ENCODE measurements around the gene LRP11. TPM values are rescaled to one million over a fixed set of nuclear protein-coding genes. Genes with fewer than 3 reads are reported as not detected.

The LRP11 gene
- polyA plus RNA-seq, 2 of the 4 experiments (the other 2 are of a cell fraction), result 48.9 to 57.7 TPM

Other genes with a start within 250 kb of the LRP11 start
- gene KATNA1, start 215.6 kb downstream of the LRP11 start, polyA plus RNA-seq (2011; rRNA removed), result 20.4 and 27.0 TPM in 2 replicates
- gene KATNA1, start 215.6 kb downstream of the LRP11 start, polyA plus RNA-seq (2017; fragmentation: RNase III; extraction: RNeasy Plus Mini Kit Qiagen cat#74134 plus additional on column Dnase treatment), result 8.8 to 9.4 TPM (median 9.3 TPM) in 3 replicates
- 18.5 and 19.8 TPM in 2 replicates for gene LATS1, start 146.3 kb downstream of the LRP11 start, polyA plus RNA-seq (2011; rRNA removed)
- 6.1 to 6.6 TPM (median 6.2 TPM) in 3 replicates for gene LATS1, start 146.3 kb downstream of the LRP11 start, polyA plus RNA-seq (2017; fragmentation: RNase III; extraction: RNeasy Plus Mini Kit Qiagen cat#74134 plus additional on column Dnase treatment)
- gene NUP43, start 117.8 kb downstream of the LRP11 start, polyA plus RNA-seq (2011; rRNA removed), result 40.3 and 49.5 TPM in 2 replicates
- 19.2 to 21.3 TPM (median 20.0 TPM) in 3 replicates for gene NUP43, start 117.8 kb downstream of the LRP11 start, polyA plus RNA-seq (2017; fragmentation: RNase III; extraction: RNeasy Plus Mini Kit Qiagen cat#74134 plus additional on column Dnase treatment)
- gene PCMT1, start 114.6 kb downstream of the LRP11 start, polyA plus RNA-seq (2011; rRNA removed), result 89.5 and 99.3 TPM in 2 replicates
- gene PCMT1, start 114.6 kb downstream of the LRP11 start, polyA plus RNA-seq (2017; fragmentation: RNase III; extraction: RNeasy Plus Mini Kit Qiagen cat#74134 plus additional on column Dnase treatment), result 86.6 to 92.4 TPM (median 91.0 TPM) in 3 replicates
- 2.8 and 4.2 TPM in 2 replicates for gene RAET1E, start 33.8 kb upstream of the LRP11 start, polyA plus RNA-seq (2011; rRNA removed)
- 3.3 to 5.4 TPM (median 4.5 TPM) in 3 replicates for gene RAET1E, start 33.8 kb upstream of the LRP11 start, polyA plus RNA-seq (2017; fragmentation: RNase III; extraction: RNeasy Plus Mini Kit Qiagen cat#74134 plus additional on column Dnase treatment)
- gene RAET1G, start 58.8 kb upstream of the LRP11 start, polyA plus RNA-seq (2011; rRNA removed), result 10.1 and 14.6 TPM in 2 replicates
- gene RAET1G, start 58.8 kb upstream of the LRP11 start, polyA plus RNA-seq (2017; fragmentation: RNase III; extraction: RNeasy Plus Mini Kit Qiagen cat#74134 plus additional on column Dnase treatment), result 15.5 to 29.8 TPM (median 24.4 TPM) in 3 replicates
- gene ULBP2, start 77.7 kb upstream of the LRP11 start, polyA plus RNA-seq (2011; rRNA removed), result 2.7 and 3.2 TPM in 2 replicates
- gene ULBP2, start 77.7 kb upstream of the LRP11 start, polyA plus RNA-seq (2017; fragmentation: RNase III; extraction: RNeasy Plus Mini Kit Qiagen cat#74134 plus additional on column Dnase treatment), result 4.2 to 5.0 TPM (median 4.5 TPM) in 3 replicates
- gene ULBP1, start 99.6 kb upstream of the LRP11 start, polyA plus RNA-seq (2011; rRNA removed), result 5.7 and 6.6 TPM in 2 replicates
- gene ULBP1, start 99.6 kb upstream of the LRP11 start, polyA plus RNA-seq (2017; fragmentation: RNase III; extraction: RNeasy Plus Mini Kit Qiagen cat#74134 plus additional on column Dnase treatment), result 0.89 to 1.2 TPM (median 1.1 TPM) in 3 replicates
- 0.09 TPM in 1 of 2 replicates, not detected in the other for gene RAET1L, start 161.2 kb upstream of the LRP11 start, polyA plus RNA-seq (2011; rRNA removed)
- 0.18 to 0.22 TPM in 2 of 3 replicates, not detected in the other for gene RAET1L, start 161.2 kb upstream of the LRP11 start, polyA plus RNA-seq (2017; fragmentation: RNase III; extraction: RNeasy Plus Mini Kit Qiagen cat#74134 plus additional on column Dnase treatment)
- gene ULBP3, start 204.8 kb upstream of the LRP11 start, polyA plus RNA-seq (2011; rRNA removed), result 3.4 and 3.9 TPM in 2 replicates
- gene ULBP3, start 204.8 kb upstream of the LRP11 start, polyA plus RNA-seq (2017; fragmentation: RNase III; extraction: RNeasy Plus Mini Kit Qiagen cat#74134 plus additional on column Dnase treatment), result 2.0 to 2.7 TPM (median 2.1 TPM) in 3 replicates

Measured in A549 (cell line).